ENCODE data around the gene NUDT4B.
"Not testable (repeated sequence)": the region's sequence is repeated elsewhere in the genome, so short reads cannot be mapped to it uniquely, and the experiment has no call there.

- TF ChIP-seq, protein P1, sequence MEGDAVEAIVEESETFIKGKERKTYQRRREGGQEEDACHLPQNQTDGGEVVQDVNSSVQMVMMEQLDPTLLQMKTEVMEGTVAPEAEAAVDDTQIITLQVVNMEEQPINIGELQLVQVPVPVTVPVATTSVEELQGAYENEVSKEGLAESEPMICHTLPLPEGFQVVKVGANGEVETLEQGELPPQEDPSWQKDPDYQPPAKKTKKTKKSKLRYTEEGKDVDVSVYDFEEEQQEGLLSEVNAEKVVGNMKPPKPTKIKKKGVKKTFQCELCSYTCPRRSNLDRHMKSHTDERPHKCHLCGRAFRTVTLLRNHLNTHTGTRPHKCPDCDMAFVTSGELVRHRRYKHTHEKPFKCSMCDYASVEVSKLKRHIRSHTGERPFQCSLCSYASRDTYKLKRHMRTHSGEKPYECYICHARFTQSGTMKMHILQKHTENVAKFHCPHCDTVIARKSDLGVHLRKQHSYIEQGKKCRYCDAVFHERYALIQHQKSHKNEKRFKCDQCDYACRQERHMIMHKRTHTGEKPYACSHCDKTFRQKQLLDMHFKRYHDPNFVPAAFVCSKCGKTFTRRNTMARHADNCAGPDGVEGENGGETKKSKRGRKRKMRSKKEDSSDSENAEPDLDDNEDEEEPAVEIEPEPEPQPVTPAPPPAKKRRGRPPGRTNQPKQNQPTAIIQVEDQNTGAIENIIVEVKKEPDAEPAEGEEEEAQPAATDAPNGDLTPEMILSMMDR (conservative IDR thresholded peaks at IDR 0.05; ENCODE audit: low read length) = not testable (repeated sequence)
- TF ChIP-seq EZH2phosphoT487 (IDR thresholded peaks at IDR 0.05; ENCODE audit: borderline replicate concordance, low read depth, low read length) = not testable (repeated sequence)
These were observed 25.8 kb upstream of the NUDT4B start for GRCh38 chr1:148722758-148723157.

Measured in OCI-LY7 (cell line).